K562 (cell line): Measurements from ENCODE around the gene CCSER2.

Experiments used
- GTF2A2 ChIP-seq: IDR thresholded peaks from 2 replicates; pipeline ENCODE4 v1.6.1; 2016; ENCODE audit warnings: mild to moderate bottlenecking, missing genetic modification characterization, missing compliant biosample characterization
- MAZ ChIP-seq, 2 experiments: fragments of 450-650 bp in 1 of 2; sonication (generic) in 1 of 2; formaldehyde crosslinking; IDR thresholded peaks in 1 of 2; conservative IDR thresholded peaks in 1 of 2; 2 replicates each; pipeline versions ENCODE4 v1.4.0 to v1.5.0; 2020; ENCODE audit warnings: mild to moderate bottlenecking in 1 of 2, missing genetic modification reagents in 1 of 2
- MTA2 ChIP-seq: fragments of 450-650 bp; IDR thresholded peaks from 2 replicates; pipeline ENCODE4 v1.6.1; 2016; ENCODE audit warnings: low read depth
- SNRNP70 ChIP-seq: fragments of 200-400 bp; formaldehyde crosslinking; optimal IDR thresholded peaks from 2 replicates; pipeline ENCODE3; 2017; ENCODE audit warnings: low read depth, low read length
- TF ChIP-seq, protein P1 (sequence below): fragments of 250-450 bp; sonication (Bioruptor Pico); IDR thresholded peaks from 2 replicates; pipeline ENCODE4 v1.5.0; 2020; ENCODE audit warnings: mild to moderate bottlenecking, borderline replicate concordance
- TF ChIP-seq, protein P2 (sequence below), 3 experiments: IDR thresholded peaks in 2 of 3; conservative IDR thresholded peaks in 1 of 3; 2 replicates each; pipeline ENCODE4 v1.5.1; 2011 to 2012; ENCODE audit warnings: low read length in 3 of 3, mild to moderate bottlenecking in 3 of 3, control low read depth in 2 of 3, improper control_type of control experiment in 1 of 3, inconsistent platforms in 1 of 3, low read depth in 1 of 3, mixed read lengths in 1 of 3, moderate library complexity in 1 of 3; ENCODE audit not compliant: insufficient read depth in 2 of 3

DNA sequence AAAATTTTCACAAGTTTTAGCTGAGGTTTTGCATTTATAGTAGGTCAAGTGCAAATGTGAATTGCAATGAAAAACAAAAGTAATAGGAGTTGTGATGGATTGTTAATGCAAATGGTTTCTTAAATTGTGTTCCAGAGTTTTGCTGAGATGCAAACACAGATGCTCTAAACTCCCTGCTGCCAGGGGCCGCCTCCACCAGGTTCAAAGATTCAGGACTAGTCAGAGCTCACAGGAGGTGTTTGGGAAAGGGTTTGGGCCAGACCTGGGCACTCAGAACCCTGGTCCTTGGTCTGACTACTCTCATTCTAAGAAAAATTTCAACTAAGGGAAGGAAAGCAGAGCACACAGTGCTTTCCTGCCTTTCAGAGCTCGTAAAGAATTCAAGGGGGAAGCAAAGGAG is 193.1 kb downstream of the CCSER2 start:
- TF ChIP-seq MAZ (CRISPR knock-in tag; conservative IDR thresholded peaks at IDR 0.05 in 1 of 2, IDR thresholded peaks at IDR 0.05 in 1 of 2) (no peak), GTF2A2 (tag) (no peak), SNRNP70 (no peak), MTA2 (no peak)
- TF ChIP-seq, protein P1, sequence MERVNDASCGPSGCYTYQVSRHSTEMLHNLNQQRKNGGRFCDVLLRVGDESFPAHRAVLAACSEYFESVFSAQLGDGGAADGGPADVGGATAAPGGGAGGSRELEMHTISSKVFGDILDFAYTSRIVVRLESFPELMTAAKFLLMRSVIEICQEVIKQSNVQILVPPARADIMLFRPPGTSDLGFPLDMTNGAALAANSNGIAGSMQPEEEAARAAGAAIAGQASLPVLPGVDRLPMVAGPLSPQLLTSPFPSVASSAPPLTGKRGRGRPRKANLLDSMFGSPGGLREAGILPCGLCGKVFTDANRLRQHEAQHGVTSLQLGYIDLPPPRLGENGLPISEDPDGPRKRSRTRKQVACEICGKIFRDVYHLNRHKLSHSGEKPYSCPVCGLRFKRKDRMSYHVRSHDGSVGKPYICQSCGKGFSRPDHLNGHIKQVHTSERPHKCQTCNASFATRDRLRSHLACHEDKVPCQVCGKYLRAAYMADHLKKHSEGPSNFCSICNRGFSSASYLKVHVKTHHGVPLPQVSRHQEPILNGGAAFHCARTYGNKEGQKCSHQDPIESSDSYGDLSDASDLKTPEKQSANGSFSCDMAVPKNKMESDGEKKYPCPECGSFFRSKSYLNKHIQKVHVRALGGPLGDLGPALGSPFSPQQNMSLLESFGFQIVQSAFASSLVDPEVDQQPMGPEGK (CRISPR knock-in tag): no peak
- TF ChIP-seq, protein P2, sequence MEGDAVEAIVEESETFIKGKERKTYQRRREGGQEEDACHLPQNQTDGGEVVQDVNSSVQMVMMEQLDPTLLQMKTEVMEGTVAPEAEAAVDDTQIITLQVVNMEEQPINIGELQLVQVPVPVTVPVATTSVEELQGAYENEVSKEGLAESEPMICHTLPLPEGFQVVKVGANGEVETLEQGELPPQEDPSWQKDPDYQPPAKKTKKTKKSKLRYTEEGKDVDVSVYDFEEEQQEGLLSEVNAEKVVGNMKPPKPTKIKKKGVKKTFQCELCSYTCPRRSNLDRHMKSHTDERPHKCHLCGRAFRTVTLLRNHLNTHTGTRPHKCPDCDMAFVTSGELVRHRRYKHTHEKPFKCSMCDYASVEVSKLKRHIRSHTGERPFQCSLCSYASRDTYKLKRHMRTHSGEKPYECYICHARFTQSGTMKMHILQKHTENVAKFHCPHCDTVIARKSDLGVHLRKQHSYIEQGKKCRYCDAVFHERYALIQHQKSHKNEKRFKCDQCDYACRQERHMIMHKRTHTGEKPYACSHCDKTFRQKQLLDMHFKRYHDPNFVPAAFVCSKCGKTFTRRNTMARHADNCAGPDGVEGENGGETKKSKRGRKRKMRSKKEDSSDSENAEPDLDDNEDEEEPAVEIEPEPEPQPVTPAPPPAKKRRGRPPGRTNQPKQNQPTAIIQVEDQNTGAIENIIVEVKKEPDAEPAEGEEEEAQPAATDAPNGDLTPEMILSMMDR (IDR thresholded peaks at IDR 0.05 in 2 of 3, conservative IDR thresholded peaks at IDR 0.05 in 1 of 3; ENCODE audit: insufficient read depth in 2 of 3, low read depth in 1 of 3, low read length in 3 of 3): no peak
